ENCODE results near the gene MAMSTR. TPM values are rescaled to one million over a fixed set of nuclear protein-coding genes. Genes with fewer than 3 reads are reported as not detected.

Gene MAMSTR
- total RNA-seq, 2 experiments from 2014 or later: 0.56 to 1.0 TPM

DNA sequence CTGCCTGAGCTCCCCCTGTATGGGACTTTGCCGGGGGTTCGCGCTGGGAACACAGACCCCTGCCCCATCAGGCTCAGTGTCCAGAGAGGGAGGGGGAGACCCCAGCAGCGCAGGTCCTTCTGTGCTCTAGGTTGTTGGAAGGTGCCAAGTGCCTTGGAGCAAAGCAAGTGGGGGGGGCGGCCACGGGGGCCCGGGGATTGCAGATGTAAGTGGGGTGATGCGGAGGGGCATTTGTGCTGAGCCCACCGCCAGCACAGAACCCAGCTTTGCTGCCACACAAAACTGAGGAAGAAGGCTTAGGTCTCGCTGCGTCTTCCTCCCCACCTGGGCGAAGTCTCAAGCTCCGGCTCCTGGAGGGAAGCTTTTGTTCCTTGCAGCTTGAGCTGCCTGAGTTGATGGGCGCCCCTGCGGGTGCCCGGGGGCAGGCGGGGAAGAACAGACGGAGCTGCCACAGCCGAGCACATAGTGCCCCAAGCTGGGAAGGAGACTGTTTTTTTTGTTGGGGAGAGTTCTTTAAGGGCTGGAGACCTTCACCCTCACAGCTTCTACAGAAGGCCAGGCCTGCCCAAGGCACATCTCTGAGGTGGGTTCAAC, 45.2 kb downstream of the MAMSTR start:
- intact Hi-C loops (cut with micrococcal nuclease): no loop called here
- no peak overlapping the region for H3K27ac Mint-ChIP-seq
- TF ChIP-seq, protein P1, sequence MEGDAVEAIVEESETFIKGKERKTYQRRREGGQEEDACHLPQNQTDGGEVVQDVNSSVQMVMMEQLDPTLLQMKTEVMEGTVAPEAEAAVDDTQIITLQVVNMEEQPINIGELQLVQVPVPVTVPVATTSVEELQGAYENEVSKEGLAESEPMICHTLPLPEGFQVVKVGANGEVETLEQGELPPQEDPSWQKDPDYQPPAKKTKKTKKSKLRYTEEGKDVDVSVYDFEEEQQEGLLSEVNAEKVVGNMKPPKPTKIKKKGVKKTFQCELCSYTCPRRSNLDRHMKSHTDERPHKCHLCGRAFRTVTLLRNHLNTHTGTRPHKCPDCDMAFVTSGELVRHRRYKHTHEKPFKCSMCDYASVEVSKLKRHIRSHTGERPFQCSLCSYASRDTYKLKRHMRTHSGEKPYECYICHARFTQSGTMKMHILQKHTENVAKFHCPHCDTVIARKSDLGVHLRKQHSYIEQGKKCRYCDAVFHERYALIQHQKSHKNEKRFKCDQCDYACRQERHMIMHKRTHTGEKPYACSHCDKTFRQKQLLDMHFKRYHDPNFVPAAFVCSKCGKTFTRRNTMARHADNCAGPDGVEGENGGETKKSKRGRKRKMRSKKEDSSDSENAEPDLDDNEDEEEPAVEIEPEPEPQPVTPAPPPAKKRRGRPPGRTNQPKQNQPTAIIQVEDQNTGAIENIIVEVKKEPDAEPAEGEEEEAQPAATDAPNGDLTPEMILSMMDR (IDR thresholded peaks at IDR 0.05): no peak
- DNase-seq: no peak
- ATAC-seq: no peak
- no peak overlapping the region for H3K4me3 Mint-ChIP-seq
- POLR2A ChIA-PET: interaction anchor here (0.9 to 1.4 kb wide), 2 partner anchors 21 to 51 kb away, joined by 3 read pairs; partner anchors contain the start of gene FUT2
- CTCF ChIA-PET: interaction anchor here (0.6 to 3.1 kb wide), 17 partner anchors 8 to 298 kb away, joined by 3 to 18 read pairs (median 5); partner anchors contain the start of genes CA11 and RASIP1
- H3K36me3 Mint-ChIP-seq (ENCODE audit: low read depth): peaks cover 2% of the 10 kb centered on the region
- peaks cover 4% of the 10 kb centered on the region for H3K9me3 Mint-ChIP-seq
- H3K27me3 Mint-ChIP-seq: no peaks in the 10 kb centered on the region
- peaks cover 3% of the 10 kb centered on the region for H3K4me1 Mint-ChIP-seq (ENCODE audit: low read depth)

DNA sequence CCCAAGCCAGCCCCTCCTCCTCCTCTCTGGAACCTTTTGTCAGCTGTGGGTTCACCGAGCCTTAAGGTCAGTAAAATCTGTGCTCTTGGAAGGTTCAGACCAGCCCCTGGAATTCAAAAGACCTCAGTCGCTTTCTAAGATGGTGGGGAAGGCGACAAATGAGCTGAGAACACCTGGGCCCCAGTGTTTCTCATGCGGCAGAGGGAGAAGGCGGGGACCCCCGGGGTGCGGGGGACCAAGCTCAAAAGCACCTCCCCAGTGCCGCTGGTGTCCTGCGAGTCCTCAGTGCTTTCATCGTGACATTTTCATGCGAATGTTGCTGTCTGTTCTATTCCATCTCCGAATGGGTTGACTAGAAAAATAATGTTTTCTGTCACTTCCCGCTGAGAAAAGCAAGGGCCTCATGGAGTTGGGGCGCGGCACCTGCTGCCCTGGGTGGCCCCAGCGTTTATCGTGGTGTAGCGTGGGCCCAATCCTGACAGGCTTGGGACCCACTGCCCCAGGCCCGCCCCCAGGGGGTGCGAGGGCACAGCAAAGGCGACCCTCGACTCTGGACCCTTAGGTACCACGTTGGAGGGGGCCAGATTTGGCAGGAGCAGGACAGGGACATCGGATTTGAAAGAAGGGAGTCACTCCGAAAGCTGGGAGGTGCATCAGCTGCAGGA, 46.0 kb downstream of the MAMSTR start:
- intact Hi-C loops (cut with micrococcal nuclease): no loop called here
- CTCF ChIA-PET: interaction anchor here (1.3 to 3.1 kb wide), 4 partner anchors 27 to 71 kb away, joined by 5 to 18 read pairs (median 16); partner anchors contain the start of genes CA11 and RASIP1
- H3K36me3 Mint-ChIP-seq (ENCODE audit: low read depth): peaks cover 2% of the 10 kb centered on the region
- TF ChIP-seq, protein P1 (IDR thresholded peaks at IDR 0.05): no peak
- H3K9me3 Mint-ChIP-seq: peaks cover 4% of the 10 kb centered on the region
- DNase-seq (no peak), ATAC-seq (no peak)
- no peaks in the 10 kb centered on the region for H3K27me3 Mint-ChIP-seq
- peaks cover 3% of the 10 kb centered on the region for H3K4me1 Mint-ChIP-seq (ENCODE audit: low read depth)
- POLR2A ChIA-PET: interaction anchor here (1.4 kb wide), 1 partner anchor 22 kb away, joined by 3 read pairs; the partner anchor contains the start of gene FUT2
- H3K4me3 Mint-ChIP-seq: no peak overlapping the region
- H3K27ac Mint-ChIP-seq: no peak overlapping the region

DNA sequence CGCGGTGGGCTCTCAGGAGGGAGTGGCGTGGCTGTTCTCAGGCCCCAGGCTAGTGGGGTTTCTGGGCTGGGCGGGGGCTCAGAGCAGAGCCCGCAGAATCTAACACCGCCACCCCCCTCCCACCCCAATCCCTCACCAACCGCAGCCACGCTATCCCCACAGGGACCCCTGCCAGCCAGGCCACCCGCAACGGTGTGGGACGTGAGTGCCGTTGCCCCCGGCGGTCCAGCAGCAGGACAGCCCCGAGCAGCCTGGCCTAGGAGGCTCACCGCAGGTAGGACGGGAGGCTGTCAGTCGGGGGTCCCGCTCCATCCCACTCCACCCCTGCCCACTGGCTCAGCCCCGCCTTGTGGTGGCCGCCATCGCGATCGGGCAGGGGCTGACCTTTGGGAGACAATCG, 46.5 kb downstream of the MAMSTR start, which contains the start of gene NTN5:
Gene NTN5 (minus strand): TSS at position 24 of the 400 bp plus-strand sequence. CDS start 2,031 bp downstream, outside the sequence.
- Mint-ChIP-seq H3K36me3 (ENCODE audit: low read depth) (peaks cover 2% of the 10 kb centered on the region), H3K4me1 (ENCODE audit: low read depth) (peaks cover 3% of the 10 kb centered on the region), H3K9me3 (peaks cover 4% of the 10 kb centered on the region), H3K27me3 (no peaks in the 10 kb centered on the region), H3K4me3 (no peak within 1 kb of the TSS), H3K27ac (no peak within 1 kb of the TSS)
- CTCF ChIA-PET: no interaction called here
- ATAC-seq (no peak), DNase-seq (no peak)
- TF ChIP-seq, protein P1 (IDR thresholded peaks at IDR 0.05): no peak
- intact Hi-C loops (cut with micrococcal nuclease): no loop called here
- POLR2A ChIA-PET: interaction anchor here (1.4 kb wide), 1 partner anchor 23 kb away, joined by 3 read pairs; the partner anchor contains the start of gene FUT2

DNA sequence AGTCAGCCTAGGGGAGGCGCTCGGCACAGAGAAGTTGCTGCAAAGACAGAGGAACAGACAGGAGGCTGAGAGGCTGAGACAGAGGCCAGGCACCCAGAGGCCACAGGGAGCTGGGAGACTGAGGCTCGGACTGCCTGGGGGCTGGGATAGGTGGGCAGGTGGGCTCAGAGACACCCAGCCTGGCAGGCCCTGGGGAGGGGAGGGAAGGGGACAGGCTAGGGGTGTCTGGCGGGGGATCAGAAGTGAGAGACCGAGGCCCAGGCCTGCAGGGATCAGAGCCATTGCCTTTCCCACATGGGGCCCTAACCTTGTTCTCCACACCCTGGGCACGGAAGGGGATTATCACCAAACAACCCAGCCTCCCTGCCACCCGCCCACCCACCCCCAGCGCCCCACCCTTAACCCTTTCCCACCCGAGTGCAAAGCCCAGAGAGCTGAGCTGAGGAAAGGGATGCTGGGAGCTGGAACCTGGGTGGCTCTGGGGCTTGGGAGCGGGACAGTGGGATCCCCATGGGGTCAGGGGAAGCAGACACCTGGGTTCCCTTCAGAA, 48.0 kb downstream of the MAMSTR start:
- peaks cover 2% of the 10 kb centered on the region for H3K36me3 Mint-ChIP-seq (ENCODE audit: low read depth)
- ChIA-PET POLR2A (no interaction called here), CTCF (no interaction called here)
- ATAC-seq (no peak), DNase-seq (no peak)
- no peaks in the 10 kb centered on the region for H3K27me3 Mint-ChIP-seq
- H3K4me1 Mint-ChIP-seq (ENCODE audit: low read depth): peaks cover 3% of the 10 kb centered on the region
- TF ChIP-seq, protein P1 (IDR thresholded peaks at IDR 0.05): no peak
- peaks cover 4% of the 10 kb centered on the region for H3K9me3 Mint-ChIP-seq
- H3K4me3 Mint-ChIP-seq: no peak overlapping the region
- no peak overlapping the region for H3K27ac Mint-ChIP-seq
- intact Hi-C loops (cut with micrococcal nuclease): no loop called here
